Parathyroid adenoma (tissue), 2 donors: Measurements from ENCODE around the gene OLFM3.

Experiments used
- H2AFZ ChIP-seq: fragments of 300-600 bp; sonication (generic); one replicate; pipeline ENCODE4 v1.7.0; 2017; ENCODE audit warnings: antibody characterized with exemption, mild to moderate bottlenecking
- H3K27ac ChIP-seq: fragments of 300-600 bp; sonication (generic); one replicate; pipeline ENCODE4 v1.7.0; 2017
- H3K27me3 ChIP-seq: fragments of 300-600 bp; sonication (generic); one replicate; pipeline ENCODE4 v1.7.0; 2017; ENCODE audit warnings: low read length; ENCODE audit not compliant: control insufficient read depth, insufficient read depth
- H3K36me3 ChIP-seq: fragments of 300-600 bp; sonication (generic); one replicate; pipeline ENCODE4 v1.7.0; 2017; ENCODE audit warnings: low read length; ENCODE audit not compliant: control insufficient read depth, insufficient read depth
- H3K4me1 ChIP-seq: fragments of 300-600 bp; sonication (generic); one replicate; pipeline ENCODE4 v1.7.0; 2017; ENCODE audit warnings: control low read depth
- H3K4me2 ChIP-seq: fragments of 300-600 bp; sonication (generic); one replicate; pipeline ENCODE4 v1.7.0; 2017; ENCODE audit warnings: low read length
- H3K4me3 ChIP-seq: fragments of 300-600 bp; sonication (generic); one replicate; pipeline ENCODE4 v1.7.0; 2017; ENCODE audit warnings: low read depth, low read length
- H3K79me2 ChIP-seq: fragments of 300-600 bp; sonication (generic); one replicate; pipeline ENCODE4 v1.7.0; 2017; ENCODE audit warnings: control low read depth
- H3K9ac ChIP-seq: fragments of 300-600 bp; sonication (generic); one replicate; pipeline ENCODE4 v1.7.0; 2017; ENCODE audit warnings: mild to moderate bottlenecking
- H3K9me3 ChIP-seq: fragments of 300-600 bp; sonication (generic); one replicate; pipeline ENCODE4 v1.7.0; 2017; ENCODE audit warnings: low read length; ENCODE audit not compliant: control insufficient read depth
- TF ChIP-seq, protein P1 (sequence below): fragments of 300-600 bp; sonication (generic); IDR thresholded peaks from one replicate; pipeline ENCODE4 v1.7.0; 2017; ENCODE audit warnings: antibody characterized with exemption, mild to moderate bottlenecking
- donor health status: primary hyperparathyroidism.

OLFM3 gene

DNA sequence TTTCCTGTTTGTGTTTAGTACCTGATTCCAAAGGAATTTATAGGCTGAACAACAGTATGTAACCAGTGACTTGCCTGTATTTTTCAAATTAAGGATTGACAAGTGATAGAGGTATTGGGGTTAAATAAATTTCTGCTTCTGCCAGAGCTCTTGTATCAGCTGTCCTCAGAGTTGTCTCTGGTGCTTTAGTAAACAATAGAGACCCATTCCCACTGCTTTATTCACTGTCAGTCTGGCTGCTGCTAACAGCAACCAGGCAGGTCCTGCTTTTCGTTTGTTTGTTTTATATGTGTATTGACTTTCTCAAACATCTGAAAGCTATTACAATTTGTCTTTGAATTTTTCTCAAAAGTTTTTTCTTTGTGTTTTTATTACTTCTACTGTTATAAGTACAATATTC is 76.1 kb downstream of the OLFM3 start:
- Histone ChIP-seq H3K27ac (no peak overlapping the region), H3K36me3 (no peaks in the 10 kb centered on the region), H3K27me3 (no peaks in the 10 kb centered on the region), H3K79me2 (no peaks in the 10 kb centered on the region), H3K4me3 (no peak overlapping the region), H3K9ac (no peak overlapping the region), H3K4me2 (no peak overlapping the region), H3K9me3 (no peaks in the 10 kb centered on the region), H2AFZ (no peak overlapping the region), H3K4me1 (no peaks in the 10 kb centered on the region)
- TF ChIP-seq, protein P1, sequence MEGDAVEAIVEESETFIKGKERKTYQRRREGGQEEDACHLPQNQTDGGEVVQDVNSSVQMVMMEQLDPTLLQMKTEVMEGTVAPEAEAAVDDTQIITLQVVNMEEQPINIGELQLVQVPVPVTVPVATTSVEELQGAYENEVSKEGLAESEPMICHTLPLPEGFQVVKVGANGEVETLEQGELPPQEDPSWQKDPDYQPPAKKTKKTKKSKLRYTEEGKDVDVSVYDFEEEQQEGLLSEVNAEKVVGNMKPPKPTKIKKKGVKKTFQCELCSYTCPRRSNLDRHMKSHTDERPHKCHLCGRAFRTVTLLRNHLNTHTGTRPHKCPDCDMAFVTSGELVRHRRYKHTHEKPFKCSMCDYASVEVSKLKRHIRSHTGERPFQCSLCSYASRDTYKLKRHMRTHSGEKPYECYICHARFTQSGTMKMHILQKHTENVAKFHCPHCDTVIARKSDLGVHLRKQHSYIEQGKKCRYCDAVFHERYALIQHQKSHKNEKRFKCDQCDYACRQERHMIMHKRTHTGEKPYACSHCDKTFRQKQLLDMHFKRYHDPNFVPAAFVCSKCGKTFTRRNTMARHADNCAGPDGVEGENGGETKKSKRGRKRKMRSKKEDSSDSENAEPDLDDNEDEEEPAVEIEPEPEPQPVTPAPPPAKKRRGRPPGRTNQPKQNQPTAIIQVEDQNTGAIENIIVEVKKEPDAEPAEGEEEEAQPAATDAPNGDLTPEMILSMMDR: no peak

DNA sequence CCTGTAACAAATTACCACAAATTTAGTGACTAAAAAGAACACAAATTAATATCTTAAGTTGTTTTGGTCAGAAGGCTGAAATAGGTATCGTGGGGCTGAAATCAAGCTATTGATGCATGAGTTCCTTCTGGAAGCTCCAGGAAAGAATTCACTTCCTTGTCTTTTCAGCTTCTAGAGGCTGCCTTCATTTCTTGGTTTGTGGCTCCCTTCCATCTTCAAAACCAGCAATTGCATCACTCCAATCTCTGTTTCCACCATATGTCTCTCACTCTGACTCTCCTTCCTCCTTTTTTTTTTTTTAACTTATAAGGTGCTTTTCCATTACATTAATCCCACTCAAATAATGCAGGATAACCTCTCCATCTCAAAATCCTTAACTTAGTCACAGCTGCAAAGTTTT is 78.4 kb downstream of the OLFM3 start:
- H3K79me2 ChIP-seq: no peaks in the 10 kb centered on the region
- TF ChIP-seq, protein P1: no peak
- no peak overlapping the region for H3K9ac ChIP-seq
- H3K27me3 ChIP-seq: no peaks in the 10 kb centered on the region
- no peak overlapping the region for H3K27ac ChIP-seq
- no peaks in the 10 kb centered on the region for H3K4me1 ChIP-seq
- no peak overlapping the region for H3K4me2 ChIP-seq
- H3K9me3 ChIP-seq: no peaks in the 10 kb centered on the region
- no peak overlapping the region for H3K4me3 ChIP-seq
- H2AFZ ChIP-seq: no peak overlapping the region
- H3K36me3 ChIP-seq: no peaks in the 10 kb centered on the region

DNA sequence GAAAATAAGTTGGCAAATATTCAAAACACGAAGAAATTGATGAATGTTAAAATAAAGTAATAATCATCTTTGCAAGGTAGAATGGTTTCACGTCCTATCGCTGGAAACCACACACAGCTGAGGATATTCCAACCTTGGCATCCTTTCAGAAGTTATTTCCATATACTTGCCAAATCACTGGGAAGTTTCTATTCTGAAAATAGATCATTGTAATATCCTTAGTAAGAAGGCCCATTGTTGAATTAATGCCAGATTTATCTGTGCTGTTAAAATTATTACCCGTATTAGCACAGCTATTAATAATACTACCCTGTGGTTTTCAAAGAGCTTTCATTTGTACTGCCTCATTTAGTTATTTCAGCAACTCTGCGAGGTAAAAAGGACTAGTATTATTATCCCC is 81.1 kb downstream of the OLFM3 start:
- Histone ChIP-seq H3K9ac (no peak overlapping the region), H3K9me3 (no peaks in the 10 kb centered on the region), H3K4me1 (no peaks in the 10 kb centered on the region), H3K79me2 (no peaks in the 10 kb centered on the region), H2AFZ (no peak overlapping the region), H3K4me2 (no peak overlapping the region), H3K4me3 (no peak overlapping the region), H3K36me3 (no peaks in the 10 kb centered on the region), H3K27ac (no peak overlapping the region), H3K27me3 (no peaks in the 10 kb centered on the region)
- TF ChIP-seq, protein P1: no peak

DNA sequence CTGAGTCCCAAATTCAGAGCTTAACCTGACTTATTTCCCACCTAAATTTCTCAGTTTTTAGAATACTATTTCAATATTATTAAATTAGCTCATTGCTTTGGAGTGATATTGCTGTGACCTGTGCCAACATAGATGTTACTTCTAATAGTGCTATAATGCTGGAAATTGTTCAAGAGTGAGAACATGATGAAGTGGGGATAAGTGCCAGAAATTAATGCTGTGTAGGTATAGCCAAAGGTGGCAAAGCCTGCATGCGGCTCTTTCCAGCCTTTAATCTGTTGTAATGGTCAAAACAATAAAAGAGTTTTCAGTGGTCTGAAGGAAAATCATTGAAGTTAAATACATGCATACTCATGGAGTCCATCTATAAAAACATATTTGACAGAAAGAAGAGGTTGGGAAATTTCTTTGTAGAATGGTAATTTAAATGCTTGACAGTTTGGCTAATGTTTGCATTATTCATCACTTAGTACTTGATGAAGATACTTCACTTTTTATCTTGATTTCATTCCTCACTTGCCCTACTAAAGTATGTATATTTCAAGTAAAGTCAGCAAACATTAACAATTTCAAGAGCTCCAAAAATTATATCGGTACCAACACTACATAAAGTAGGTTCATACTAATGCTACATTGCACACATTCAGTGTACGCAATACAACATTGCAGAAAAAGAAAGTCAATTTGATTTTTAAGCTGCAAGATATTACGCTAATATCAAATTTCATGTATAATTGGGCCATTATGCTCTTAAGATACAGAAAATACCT is 82.1 kb downstream of the OLFM3 start:
- TF ChIP-seq, protein P1: no peak
- H3K79me2 ChIP-seq: no peaks in the 10 kb centered on the region
- H3K4me3 ChIP-seq: no peak overlapping the region
- no peaks in the 10 kb centered on the region for H3K36me3 ChIP-seq
- no peak overlapping the region for H3K9ac ChIP-seq
- no peaks in the 10 kb centered on the region for H3K9me3 ChIP-seq
- no peak overlapping the region for H2AFZ ChIP-seq
- H3K27ac ChIP-seq: no peak overlapping the region
- H3K27me3 ChIP-seq: no peaks in the 10 kb centered on the region
- H3K4me2 ChIP-seq: no peak overlapping the region
- H3K4me1 ChIP-seq: no peaks in the 10 kb centered on the region

DNA sequence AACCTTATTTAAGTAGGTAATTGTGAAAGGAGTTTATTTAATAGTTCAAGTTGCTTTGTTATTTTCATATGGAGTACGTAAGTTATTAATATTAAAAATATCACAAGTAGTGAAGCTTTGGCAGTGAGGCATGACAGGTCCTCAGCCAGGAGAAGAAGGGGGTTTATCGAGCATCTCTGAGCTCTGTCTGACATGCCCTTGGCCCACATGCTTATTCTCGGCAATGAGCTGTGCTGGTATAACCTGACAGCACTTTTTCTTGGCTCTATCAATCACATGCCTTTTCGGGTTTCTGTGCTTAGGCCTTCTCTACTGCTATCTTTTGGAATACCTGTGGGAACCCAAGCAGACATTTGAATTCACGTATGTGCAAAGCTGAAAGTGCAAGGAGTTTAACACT is 84.8 kb downstream of the OLFM3 start:
- no peak overlapping the region for H3K27ac ChIP-seq
- no peak overlapping the region for H2AFZ ChIP-seq
- no peaks in the 10 kb centered on the region for H3K9me3 ChIP-seq
- H3K4me1 ChIP-seq: no peaks in the 10 kb centered on the region
- no peaks in the 10 kb centered on the region for H3K27me3 ChIP-seq
- H3K36me3 ChIP-seq: no peaks in the 10 kb centered on the region
- no peak overlapping the region for H3K4me3 ChIP-seq
- no peak overlapping the region for H3K9ac ChIP-seq
- TF ChIP-seq, protein P1: no peak
- no peaks in the 10 kb centered on the region for H3K79me2 ChIP-seq
- H3K4me2 ChIP-seq: no peak overlapping the region
